H4 (cell line): ENCODE data around the gene ELMO1. TPM values are rescaled to one million over a fixed set of nuclear protein-coding genes. Genes with fewer than 3 reads are reported as not detected.

Source experiments
- DNase-seq: peaks from one replicate; pipeline ENCODE4 v3.0.0-alpha.2; 2015; ENCODE audit warnings: low spot score
- total RNA-seq: library from RNA; depleted of rRNA; stranded (reverse); fragments of >200 nt; shearing (Covaris generic); gene quantifications from 2 replicates; pipeline ENCODE4 v1.2.3, GENCODE V29; 2014

ELMO1 gene
- total RNA-seq, 1 experiment from 2014 or later, result 55.0 TPM

DNA sequence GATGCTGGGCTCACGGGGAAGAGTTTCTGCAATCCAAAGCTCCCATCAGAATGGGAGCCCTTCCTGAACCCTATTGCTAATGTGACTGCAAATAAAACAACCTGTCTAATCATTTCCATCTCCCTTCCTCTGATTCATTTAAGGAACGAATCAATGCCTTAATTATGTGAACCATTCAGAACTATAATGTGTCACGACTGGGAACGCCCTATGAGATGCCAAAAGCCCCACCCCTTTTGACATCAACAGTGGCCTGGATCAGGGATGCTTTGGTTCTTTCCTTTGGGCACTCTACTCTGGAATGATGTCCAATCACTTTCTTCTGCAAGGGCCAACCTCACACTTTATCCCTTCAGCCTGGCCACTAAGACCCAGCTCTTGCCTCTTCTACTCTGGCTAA, 528.9 kb downstream of the ELMO1 start:
- DNase-seq, result no peak

DNA sequence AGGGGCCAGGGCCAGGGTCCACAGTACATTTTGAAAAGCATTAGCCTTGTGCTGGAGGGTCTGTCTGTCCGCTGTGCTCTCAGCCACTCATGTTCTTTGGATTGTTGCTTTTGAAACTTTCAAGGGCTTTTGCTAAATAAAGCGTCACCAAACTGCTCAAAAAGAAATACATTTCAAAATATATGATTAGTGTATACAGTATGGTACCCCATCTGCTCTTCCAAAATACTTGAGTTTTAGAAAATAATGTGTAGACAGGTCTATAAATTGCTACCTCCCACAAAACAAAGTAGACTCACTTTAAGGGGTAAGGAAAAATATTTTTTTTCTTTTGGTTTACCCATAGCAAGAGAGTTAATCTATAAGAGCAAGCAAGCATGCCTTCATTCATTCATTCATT, 530.1 kb downstream of the ELMO1 start:
- no peak for DNase-seq

DNA sequence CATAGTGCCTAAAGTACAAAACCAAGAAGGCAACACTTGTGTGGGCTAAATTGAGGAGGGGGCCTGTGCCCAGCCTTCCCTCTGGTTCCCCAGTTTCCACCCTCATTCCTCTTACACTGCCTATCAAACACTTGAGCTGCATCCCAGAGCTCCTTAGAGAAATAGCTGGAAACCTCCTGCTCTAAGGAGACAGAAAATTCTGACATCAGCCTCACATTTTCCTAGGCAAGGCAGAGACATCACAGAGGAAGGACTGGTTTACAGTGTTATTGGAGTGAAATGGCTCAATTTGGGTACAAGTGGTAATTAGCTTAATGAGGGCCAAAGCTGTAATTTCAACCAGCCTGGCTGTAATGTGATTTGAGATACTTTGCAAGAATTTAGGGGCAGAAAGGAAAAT, 532.0 kb downstream of the ELMO1 start:
- DNase-seq, result no peak

DNA sequence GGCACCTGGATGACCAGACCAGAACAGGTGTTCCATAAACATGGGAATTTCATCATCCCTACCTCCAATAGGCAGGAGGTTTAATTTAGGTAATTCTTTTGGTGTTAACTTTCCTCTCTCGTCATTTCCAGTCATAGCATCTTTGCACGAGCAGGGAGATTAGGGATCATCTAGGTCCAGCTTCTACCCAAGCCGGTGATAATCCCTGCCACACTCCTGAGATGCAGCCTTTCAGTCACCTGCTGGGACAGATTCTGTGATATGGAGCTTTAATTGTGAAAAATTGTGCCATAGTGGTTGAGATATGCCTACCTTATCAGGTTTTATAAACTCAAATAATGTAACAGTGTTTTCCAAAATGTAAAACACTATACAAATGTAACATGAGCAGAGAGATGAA, 532.5 kb downstream of the ELMO1 start:
- DNase-seq, result no peak

DNA sequence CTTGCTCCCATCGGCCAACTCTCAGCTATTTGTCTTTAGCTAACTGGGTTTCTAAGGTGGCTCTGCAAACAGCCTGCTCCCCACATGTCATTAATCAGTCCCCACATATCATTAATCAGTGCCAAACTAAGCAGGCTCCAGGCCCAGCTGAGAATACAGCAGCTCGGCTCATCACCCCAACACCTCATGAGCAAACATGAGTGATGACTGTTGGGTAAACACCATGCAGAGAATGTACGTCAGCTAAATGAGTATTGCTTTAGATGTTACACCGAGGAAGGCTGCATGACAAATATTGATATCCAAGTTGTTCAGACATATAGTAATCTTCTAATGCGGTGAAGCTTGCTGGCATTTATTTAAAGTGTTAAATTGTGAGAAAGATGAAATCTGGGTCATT, 536.9 kb downstream of the ELMO1 start:
- DNase-seq, result no peak

DNA sequence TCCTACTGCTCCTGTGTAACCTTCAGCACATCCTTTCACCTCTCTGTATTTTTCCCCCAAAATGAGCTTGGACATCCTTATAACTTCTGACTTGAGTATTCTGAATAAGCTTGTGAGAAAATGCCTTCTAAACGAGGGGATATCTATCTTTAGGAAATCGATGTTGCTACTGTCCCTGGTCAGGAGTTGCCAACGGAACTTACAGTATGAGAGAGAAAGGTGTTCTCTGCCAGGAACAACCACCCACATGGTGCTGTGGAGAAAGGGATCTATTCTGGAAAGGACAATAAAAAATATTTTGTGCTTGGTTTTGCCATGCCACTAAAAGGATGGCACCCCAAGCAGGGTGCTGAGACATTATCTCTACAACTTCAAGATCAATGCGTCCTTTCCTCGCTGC, 537.8 kb downstream of the ELMO1 start:
- DNase-seq, result no peak

DNA sequence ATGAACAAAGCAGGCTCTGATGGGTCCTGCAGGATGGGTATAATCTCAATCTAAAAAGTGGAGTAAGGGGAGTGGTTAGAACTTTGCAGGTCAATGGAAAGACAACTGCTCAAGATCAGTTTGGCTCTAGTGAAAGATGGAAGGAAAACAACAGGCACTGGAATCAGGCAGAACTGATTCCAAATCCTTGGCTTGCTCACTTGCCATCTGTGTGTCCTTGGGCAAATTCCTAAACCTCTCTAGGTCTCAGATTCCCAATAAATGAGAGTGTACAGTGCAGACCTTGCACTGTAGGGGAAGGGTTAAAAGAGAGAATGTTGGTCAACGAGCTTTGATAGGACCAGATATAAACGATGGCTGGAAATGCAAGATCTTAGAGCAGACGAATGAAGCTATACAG, 538.3 kb downstream of the ELMO1 start:
- DNase-seq, result no peak

DNA sequence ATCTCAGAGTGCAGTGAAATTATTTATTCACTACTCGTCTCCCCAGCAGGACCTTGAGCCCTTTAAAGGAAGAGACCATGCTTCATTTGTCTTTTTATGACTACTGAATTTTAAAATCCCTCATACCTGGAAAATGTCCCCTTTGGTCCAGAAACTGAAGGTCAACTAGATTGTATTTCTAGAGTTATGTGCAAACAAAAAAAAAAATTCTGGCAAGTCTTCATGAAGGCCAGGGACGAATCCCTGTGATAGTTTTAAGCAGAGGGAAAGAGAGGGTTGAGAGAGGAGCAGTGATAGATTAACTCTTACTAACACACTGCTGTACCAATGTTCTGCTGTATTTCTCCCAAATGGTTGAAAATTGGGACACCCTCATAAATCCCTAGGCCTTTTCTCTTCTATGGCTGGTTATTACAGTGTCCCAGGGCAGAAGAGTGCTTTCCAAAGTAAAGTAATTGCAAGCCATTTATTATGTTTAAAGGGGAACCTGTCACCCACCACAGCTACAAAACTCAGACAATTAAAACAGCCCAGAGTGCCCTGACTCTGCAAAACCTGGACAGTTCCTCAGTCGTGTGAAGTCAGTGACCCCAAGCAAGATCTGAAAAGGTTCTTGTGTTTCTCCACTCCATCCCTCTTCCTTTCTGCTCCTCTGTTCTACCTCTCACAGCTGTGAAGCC, 541.6 kb downstream of the ELMO1 start:
- DNase-seq, result no peak

DNA sequence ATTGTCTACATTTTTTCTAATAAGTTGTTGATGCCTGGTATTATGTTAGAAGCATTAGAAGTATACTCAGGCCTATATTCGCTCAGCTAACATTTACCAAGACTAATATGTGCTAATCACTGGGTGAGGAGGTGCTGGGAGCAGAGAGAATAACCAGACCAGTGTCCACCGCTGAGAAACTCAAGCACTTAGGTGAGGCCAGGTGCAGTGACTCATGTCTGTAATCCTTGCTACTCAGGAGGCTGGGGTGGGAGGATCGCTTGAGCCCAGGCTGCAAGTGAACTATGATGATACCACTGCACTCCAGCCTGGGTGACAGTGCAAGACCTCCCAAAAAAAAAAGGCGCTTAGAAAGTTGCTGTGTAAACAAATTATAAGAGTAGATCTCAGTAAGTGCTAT, 542.2 kb downstream of the ELMO1 start:
- DNase-seq, result no peak

DNA sequence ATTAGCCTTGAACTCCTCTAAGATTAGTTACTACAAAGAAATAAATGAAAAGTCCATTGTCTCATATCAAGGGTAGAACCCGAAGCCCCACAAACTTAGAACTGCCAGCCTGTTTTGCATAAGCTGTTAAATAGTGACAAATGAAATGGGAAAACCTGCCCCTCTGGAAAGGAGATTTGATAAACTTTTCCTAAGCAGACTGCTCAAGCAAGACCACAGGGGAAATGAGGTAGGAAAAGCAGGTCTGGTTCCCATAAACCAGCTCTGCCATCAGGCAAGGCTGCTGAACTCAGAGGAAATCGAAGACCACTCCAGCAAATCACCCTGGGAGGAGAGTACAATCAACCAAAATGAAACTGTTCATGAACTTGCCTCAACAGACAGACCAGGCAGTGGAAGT, 542.8 kb downstream of the ELMO1 start:
- DNase-seq, result no peak

DNA sequence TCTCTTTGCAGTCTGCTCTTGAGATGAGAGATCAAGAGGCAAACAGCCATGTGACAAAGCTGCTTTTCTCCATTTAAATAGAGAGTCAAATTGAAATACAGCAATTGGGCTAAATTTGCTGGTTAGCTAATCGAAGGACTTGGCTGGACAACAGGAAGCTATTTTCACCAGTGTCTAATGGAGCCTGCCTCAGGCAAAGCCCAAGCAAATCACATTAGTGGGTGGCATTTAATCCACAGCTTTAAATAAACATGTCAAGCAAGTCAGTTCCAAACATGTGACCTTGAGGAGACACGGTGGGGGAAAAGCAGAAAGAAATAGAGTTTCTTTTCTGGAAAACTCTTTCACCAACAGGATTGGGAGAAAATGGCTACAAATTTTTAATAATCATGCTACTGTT, 543.9 kb downstream of the ELMO1 start:
- no peak for DNase-seq

DNA sequence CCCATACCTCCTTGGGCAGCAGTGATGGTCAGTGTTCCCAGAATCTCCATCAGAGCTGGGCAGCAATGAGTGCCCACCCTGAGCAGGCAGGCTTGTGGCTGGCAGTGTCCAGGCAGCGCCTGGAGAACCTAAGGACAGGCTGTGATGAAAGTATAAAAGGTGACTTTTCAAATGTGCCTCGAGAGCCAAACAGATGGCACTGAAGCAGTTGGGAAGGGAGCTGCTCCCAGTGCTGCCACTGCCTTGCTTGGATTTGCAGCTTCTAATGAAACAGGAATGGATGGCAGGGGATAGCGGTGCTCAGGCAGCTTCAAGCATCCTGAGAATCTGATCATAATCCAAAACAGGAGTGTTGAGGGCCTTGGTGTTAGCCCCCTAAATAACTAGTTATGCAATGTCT, 544.6 kb downstream of the ELMO1 start:
- no peak for DNase-seq

DNA sequence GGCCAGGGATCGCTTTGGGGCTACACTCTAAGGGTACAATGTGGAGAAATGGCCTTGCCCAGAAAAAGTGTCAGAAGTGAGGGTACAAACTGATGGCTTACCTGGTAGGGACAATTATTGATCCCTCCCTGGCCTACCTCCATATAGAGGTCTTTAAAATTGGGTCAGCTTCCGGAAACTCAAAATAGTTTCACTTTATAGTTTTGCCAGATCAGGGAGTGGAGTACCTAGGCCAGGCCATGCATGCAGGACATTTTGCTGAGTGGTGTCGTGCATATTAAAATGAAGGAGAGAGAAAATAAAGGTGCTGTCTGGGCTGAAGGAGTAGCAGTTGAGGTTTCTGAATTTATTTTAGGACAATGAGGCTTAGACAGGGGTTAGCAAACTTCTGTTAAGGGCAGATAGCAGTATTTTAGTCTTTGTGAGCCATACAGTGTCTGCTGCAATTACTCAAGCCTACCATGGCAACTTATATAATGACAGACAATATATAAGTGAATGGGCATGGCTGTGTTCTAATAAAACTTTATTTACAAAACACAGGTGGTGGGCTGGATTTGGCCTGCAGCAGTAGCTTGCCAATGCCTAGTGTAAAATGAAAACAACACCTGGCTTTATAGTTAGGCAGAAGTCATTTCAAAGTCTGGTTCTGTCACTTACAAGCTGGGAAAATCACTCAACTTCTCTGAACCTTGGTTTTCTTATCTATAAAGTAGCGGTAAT, 547.5 kb downstream of the ELMO1 start:
- no peak for DNase-seq

DNA sequence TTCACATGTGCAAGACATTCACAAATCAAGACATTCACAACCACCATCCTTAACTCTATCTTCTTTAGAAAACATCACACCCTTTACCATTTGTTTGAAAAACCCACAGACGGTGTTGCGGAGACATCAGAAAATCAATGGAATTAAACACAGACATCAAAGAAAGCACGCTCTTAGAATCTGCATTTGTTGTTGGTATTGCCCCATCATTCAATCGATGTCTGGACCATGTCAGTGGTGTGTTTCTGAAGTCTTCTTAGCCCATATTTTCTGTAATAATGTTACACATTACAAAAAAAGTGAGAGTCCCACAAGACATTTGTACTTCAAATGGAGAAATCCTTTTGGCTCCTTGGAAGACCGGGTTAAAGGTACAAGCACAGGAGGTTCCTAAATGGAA, 550.5 kb downstream of the ELMO1 start:
- DNase-seq, result no peak

DNA sequence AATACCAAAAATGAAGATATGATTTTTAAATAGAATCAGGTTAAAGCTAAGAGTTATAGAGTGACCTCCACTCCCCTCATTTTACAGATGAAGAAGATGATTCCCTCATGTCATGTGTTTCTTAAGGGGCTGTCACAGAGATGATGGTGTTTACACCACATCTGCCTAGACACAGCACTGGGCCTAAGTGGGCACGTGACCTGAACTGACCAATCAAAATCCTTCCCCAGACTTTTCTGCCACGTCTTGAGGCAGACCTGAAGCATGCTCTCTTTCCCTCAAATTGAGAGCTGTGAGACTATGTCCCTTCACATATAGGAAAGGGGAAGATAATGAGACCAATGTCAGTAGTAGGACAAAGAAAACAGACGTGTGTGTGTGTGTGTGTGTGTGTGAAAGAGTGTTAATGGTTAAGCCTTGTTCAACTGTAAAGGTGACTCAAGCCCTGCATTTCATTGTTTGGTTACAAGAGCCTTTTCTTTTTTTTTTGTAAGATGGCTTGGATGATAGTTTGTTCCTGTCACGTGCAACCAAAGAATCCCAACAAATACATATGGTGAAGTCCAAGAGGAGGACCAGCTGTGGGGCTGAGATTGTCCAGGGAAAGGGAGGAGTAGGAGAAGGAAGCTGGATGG, 551.6 kb downstream of the ELMO1 start:
- no peak for DNase-seq

DNA sequence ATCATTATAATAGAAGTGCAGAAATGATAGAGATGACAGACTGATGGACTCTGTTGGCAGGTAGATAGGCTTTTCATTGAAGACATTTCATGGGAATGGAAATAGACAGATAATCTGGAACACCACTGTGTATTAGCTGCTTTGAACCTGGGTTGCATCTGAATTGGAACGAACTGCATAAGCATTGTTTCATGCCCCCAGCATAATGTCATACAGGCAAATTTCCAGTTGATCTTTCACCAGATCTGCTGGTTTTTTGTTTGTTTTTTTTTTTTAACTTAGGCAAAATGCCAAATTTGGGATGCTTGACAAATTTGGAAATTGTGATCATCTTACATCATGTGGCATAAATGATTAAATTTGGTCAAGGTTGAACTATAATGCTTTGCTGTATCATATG, 552.2 kb downstream of the ELMO1 start:
- DNase-seq, result no peak

DNA sequence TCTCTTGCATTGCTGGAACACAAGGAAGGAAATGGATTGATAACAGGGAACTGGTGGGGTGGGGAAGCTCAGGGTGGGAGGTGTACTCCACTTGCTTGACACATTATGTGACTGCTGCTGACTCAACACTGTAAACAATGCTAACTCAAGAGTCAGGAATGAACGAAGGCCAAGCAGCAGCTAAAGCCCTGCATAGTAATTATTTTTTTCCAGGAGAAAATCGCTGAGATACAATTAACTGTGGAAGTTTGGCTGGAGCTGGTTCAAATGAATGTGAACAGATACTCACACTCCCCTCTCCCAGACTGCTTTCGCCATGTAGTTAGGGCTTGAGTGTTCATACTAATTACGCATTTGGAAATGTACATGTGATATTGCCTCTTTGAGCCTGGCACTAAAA, 553.5 kb downstream of the ELMO1 start:
- no peak for DNase-seq

DNA sequence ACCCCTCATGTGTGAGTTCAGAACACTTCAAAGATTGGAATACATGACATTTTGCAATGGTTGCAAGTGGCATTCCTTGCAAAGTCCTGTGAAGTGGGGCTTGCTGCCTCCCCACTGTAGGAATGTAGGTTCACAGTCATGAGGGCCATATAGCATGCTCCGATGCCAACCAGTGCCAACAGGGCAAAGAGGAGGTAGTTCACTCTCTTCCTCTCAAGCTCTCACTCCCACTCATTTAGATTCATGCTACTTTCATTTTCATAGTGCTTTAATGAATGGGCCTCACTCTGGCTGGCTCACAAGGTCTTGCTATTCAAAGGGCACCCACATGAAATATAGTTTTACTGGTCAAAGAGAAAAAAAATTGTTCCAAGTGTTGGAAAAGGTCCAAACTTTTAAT, 554.5 kb downstream of the ELMO1 start:
- no peak for DNase-seq

DNA sequence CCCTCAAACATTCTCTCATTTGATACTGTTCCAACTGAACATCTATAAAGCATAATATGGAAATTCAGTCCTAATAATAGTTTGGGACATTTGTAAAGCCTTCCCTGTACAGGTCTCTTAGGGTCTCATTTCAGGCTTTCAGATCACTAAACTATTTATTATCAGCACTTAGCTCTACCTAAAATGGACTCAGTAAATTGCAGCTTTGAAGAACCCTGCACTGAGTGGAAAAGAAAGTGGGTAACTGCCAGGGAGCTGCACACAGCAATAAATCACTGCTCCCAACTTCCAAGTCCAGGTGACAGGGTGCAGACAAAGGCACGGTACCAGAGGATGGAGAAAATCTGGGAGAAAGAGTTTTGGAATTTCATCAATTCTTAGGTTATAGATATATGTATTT, 559.5 kb downstream of the ELMO1 start:
- no peak for DNase-seq

DNA sequence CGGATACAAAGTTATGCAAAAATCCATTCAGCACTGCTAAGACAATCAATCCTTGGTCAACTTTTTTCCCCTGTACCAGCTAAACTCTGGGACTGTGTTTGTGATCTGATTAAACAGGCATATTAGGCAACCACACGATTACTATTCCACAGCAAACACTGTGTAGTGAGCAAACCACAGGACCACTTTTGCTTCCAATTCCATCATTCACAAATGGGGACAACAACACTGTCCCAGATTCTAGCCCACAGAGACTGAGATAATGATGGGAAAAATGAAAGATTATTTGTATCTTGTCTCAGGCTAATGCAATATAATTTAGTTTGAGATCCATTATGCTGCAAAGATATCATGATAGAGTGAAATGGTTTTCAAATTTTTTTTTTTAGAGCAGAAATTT, 560.7 kb downstream of the ELMO1 start:
- no peak for DNase-seq

DNA sequence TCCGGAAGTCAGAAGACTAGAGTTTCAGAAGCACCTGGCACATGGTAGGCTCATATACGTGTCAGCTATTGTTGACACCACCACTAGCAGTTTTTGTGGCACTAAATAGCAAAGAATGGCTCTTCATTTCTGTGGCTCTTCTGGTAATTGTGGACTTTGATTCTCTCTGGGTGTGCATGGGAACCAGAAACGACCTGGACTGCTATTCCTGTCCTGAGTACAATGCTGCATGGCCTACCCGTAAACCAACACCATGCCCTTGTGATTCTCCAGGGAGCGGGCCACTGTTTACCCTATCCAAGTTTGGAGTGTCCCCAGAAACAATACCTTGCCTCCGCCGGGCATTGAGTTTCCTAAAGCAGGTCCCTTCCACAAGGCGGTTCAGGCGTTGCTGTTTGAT, 561.4 kb downstream of the ELMO1 start:
- DNase-seq, result no peak

DNA sequence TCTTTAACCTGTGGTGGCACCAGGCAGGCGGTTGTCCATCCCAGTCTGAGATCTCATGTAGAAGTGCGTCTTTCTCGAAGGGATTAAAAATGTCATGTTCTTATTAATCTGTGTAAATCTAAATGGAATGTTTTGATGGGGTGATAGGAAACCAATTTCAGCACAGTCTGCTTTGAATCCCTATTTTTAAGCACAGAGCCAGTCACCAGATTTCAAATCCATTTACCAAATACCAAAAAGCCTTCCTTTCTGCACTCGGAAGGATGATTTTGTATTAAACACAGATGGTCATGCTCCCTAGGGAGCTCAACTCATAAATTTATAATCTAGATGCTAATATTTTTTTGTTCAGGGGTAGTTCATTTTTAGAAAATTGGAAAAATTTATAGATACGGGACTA, 563.8 kb downstream of the ELMO1 start:
- no peak for DNase-seq

DNA sequence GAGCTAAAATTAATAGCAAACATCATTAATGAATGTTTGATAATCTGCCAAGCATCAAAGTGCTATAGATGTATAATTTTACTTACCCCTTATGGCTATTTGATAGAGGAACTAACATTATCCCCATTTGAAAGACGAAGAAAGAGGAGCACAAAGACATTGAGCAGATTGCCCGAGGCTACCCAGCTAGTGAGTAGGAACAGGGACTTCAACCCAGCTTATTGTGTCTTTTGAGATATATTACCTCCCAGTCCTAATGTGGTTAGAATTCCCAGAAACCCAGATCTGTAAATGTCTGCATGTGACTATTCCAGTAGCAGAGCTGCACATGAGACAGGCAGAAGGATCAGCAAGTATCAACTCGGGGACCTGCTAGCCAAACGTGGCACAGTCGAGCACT, 564.3 kb downstream of the ELMO1 start:
- no peak for DNase-seq
